ENCODE results near the gene IMPG1.
A peak's percentile ranks its signal among the peaks of the same experiment; 100 is the strongest.

IMPG1 gene, protein sequence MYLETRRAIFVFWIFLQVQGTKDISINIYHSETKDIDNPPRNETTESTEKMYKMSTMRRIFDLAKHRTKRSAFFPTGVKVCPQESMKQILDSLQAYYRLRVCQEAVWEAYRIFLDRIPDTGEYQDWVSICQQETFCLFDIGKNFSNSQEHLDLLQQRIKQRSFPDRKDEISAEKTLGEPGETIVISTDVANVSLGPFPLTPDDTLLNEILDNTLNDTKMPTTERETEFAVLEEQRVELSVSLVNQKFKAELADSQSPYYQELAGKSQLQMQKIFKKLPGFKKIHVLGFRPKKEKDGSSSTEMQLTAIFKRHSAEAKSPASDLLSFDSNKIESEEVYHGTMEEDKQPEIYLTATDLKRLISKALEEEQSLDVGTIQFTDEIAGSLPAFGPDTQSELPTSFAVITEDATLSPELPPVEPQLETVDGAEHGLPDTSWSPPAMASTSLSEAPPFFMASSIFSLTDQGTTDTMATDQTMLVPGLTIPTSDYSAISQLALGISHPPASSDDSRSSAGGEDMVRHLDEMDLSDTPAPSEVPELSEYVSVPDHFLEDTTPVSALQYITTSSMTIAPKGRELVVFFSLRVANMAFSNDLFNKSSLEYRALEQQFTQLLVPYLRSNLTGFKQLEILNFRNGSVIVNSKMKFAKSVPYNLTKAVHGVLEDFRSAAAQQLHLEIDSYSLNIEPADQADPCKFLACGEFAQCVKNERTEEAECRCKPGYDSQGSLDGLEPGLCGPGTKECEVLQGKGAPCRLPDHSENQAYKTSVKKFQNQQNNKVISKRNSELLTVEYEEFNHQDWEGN

DNA sequence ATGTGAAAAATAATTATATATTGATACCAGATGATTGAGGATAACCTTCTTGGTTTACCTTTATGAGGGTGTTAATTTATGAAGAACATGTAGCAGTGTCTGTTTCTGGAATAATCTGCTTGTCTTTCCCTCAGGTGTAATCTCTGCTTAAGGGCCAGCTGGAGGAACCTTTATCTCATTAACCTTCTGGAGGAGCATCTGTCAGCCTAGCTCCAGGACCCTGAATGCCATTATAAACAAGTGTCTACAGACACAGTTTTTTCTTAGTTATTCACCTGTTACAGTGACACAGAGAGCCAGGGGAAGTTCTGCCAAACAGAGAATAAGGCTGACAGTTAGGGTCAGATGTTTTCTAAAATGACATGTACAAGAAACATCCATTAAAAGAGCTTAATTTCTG is at the start of gene IMPG1:
TSS of gene IMPG1 (minus strand) at position 101 of the 400 bp plus-strand sequence. CDS start 174 bp downstream, outside the sequence.
- Histone ChIP-seq H3K27ac (ENCODE audit: low read depth, low read length) (no peak within 1 kb of the TSS), H3K9ac (ENCODE audit: low read depth in 1 of 2, low read length in 2 of 2) (no peak within 1 kb of the TSS), H3K4me1 (ENCODE audit: control insufficient read depth in 1 of 2, insufficient read depth in 2 of 2, low read length in 2 of 2) (no peaks in the 10 kb centered on the region), H3K9me3 (ENCODE audit: control insufficient read depth in 1 of 2, low read length in 2 of 2) (no peaks in the 10 kb centered on the region), H3K27me3 (ENCODE audit: control insufficient read depth in 1 of 2, insufficient read depth in 2 of 2, low read length in 2 of 2) (no peaks in the 10 kb centered on the region), H3K4me3 (ENCODE audit: low read depth in 1 of 2, low read length in 2 of 2) (no peak within 1 kb of the TSS), H3K36me3 (ENCODE audit: control insufficient read depth in 1 of 2, insufficient read depth in 2 of 2, low read length in 2 of 2) (no peaks in the 10 kb centered on the region)

DNA sequence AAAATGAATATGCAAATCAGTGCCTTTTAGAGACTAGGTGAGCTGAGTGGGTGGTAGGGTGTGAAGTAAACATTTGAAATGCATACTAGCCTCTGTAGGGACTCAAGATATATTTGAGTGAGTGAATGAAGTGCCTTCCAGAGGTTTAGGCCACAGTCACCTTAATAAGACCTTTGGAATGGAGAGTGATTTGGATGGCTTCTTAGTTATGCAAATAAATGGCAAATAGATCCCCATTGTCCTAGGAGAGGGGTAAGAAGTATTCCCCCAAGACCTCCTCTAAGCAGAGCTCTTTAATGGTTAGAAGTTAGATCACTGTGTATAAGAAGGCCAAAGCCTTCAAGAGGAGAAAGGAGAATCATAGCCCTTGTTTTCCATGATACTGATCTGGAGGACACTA is 47.8 kb upstream of the IMPG1 start:
- Histone ChIP-seq H3K4me1 (ENCODE audit: control insufficient read depth in 1 of 2, insufficient read depth in 2 of 2, low read length in 2 of 2) (no peaks in the 10 kb centered on the region), H3K36me3 (ENCODE audit: control insufficient read depth in 1 of 2, insufficient read depth in 2 of 2, low read length in 2 of 2) (no peaks in the 10 kb centered on the region), H3K27me3 (ENCODE audit: control insufficient read depth in 1 of 2, insufficient read depth in 2 of 2, low read length in 2 of 2) (no peaks in the 10 kb centered on the region), H3K9me3 (ENCODE audit: control insufficient read depth in 1 of 2, low read length in 2 of 2) (peaks cover 0 to 2% of the 10 kb centered on the region in 2 donors), H3K4me3 (ENCODE audit: low read depth in 1 of 2, low read length in 2 of 2) (no peak overlapping the region), H3K9ac (ENCODE audit: low read depth in 1 of 2, low read length in 2 of 2) (no peak overlapping the region), H3K27ac (ENCODE audit: low read depth, low read length) (no peak overlapping the region)

DNA sequence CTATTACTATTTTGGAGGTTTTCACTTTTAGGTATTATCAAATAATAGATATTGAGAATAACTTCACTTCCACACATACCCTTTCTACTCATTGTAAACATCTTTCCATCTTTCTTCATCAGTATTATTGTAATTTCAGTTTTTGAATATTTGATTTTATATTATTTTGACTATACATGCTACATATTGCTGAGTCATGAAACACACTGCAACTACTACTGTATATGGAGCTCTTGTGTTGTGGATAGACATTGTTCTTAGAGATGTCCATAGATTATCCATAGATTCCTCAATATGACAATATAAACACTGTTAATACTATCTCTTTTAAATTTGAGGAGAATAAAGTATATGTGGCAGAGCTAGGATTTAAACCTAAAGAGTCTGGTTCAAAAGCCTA is 819 bp upstream of the IMPG1 start:
- Histone ChIP-seq H3K27me3 (ENCODE audit: control insufficient read depth in 1 of 2, insufficient read depth in 2 of 2, low read length in 2 of 2) (no peaks in the 10 kb centered on the region), H3K36me3 (ENCODE audit: control insufficient read depth in 1 of 2, insufficient read depth in 2 of 2, low read length in 2 of 2) (no peaks in the 10 kb centered on the region), H3K9me3 (ENCODE audit: control insufficient read depth in 1 of 2, low read length in 2 of 2) (no peaks in the 10 kb centered on the region), H3K4me1 (ENCODE audit: control insufficient read depth in 1 of 2, insufficient read depth in 2 of 2, low read length in 2 of 2) (no peaks in the 10 kb centered on the region), H3K9ac (ENCODE audit: low read depth in 1 of 2, low read length in 2 of 2) (no peak overlapping the region), H3K27ac (ENCODE audit: low read depth, low read length) (no peak overlapping the region), H3K4me3 (ENCODE audit: low read depth in 1 of 2, low read length in 2 of 2) (no peak overlapping the region)

DNA sequence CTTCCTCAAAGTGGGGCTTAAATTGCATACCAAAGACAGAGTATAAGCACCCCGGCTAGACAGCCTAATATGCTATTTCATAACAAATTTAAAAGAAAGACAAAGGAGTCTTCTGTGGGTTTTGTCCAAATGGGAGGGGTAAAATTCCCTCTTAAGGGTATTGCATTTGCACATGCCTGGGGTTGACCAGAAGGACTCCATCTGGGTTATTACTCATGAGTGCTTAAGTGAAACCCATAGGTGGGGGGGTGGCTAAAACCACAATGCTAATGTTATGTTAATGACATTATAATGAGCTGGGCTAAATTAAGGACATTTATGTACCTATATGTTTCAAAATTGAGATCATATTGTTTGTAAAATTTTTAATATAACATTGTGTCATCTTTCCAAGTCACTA is 15.0 kb downstream of the IMPG1 start:
- Histone ChIP-seq H3K27me3 (ENCODE audit: control insufficient read depth in 1 of 2, insufficient read depth in 2 of 2, low read length in 2 of 2) (no peaks in the 10 kb centered on the region), H3K4me1 (ENCODE audit: control insufficient read depth in 1 of 2, insufficient read depth in 2 of 2, low read length in 2 of 2) (no peaks in the 10 kb centered on the region), H3K36me3 (ENCODE audit: control insufficient read depth in 1 of 2, insufficient read depth in 2 of 2, low read length in 2 of 2) (no peaks in the 10 kb centered on the region), H3K4me3 (ENCODE audit: low read depth in 1 of 2, low read length in 2 of 2) (no peak overlapping the region), H3K27ac (ENCODE audit: low read depth, low read length) (no peak overlapping the region), H3K9me3 (ENCODE audit: control insufficient read depth in 1 of 2, low read length in 2 of 2) (peaks cover 0 to 2% of the 10 kb centered on the region in 2 donors), H3K9ac (ENCODE audit: low read depth in 1 of 2, low read length in 2 of 2) (no peak overlapping the region)

DNA sequence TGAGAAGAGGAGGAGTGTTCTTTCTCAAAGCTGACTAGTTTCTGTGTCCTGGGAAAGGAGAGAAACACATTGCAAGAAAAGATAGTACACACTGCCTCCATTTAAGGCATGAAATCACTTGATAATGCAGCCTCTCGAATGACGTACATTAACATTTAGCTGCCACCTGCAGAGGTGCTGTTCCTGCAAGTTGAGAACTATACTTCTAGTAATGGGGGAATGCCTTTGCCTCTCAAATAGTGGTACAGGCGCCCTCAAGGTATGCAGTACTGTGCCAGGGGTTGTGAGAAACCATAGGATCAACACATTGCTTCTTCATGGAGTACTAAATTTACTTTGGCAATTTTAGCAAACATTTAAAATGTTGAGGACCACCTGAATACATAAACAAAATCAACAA is 20.1 kb downstream of the IMPG1 start:
- H3K9me3 ChIP-seq (ENCODE audit: control insufficient read depth in 1 of 2, low read length in 2 of 2): peaks cover 0 to 2% of the 10 kb centered on the region in 2 donors
- H3K4me3 ChIP-seq (ENCODE audit: low read depth in 1 of 2, low read length in 2 of 2): no peak overlapping the region
- no peaks in the 10 kb centered on the region for H3K4me1 ChIP-seq (ENCODE audit: control insufficient read depth in 1 of 2, insufficient read depth in 2 of 2, low read length in 2 of 2)
- H3K36me3 ChIP-seq (ENCODE audit: control insufficient read depth in 1 of 2, insufficient read depth in 2 of 2, low read length in 2 of 2): no peaks in the 10 kb centered on the region
- H3K9ac ChIP-seq (ENCODE audit: low read depth in 1 of 2, low read length in 2 of 2): no peak overlapping the region
- H3K27ac ChIP-seq (ENCODE audit: low read depth, low read length): no peak overlapping the region
- no peaks in the 10 kb centered on the region for H3K27me3 ChIP-seq (ENCODE audit: control insufficient read depth in 1 of 2, insufficient read depth in 2 of 2, low read length in 2 of 2)

DNA sequence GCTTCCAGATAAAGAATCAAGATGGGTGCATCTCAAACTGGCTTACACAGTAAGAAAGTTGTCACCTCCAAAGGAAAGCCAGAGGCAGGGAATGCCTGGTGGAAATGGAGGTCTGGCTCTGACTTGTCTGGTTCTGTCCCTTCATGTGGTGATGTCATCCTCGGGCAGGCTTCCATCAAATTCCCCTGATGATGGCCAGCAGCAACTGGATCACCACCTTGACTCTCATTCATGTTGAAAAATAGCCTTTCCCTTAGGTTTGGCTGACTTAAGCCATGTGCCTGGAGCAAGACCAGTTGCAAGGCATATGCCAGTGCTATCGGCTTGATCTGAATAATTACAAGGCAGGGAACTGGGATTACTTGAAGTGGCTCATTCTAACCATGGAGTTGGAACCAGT is 28.8 kb downstream of the IMPG1 start:
- Histone ChIP-seq H3K9ac (ENCODE audit: low read depth in 1 of 2, low read length in 2 of 2) (no peak overlapping the region), H3K4me1 (ENCODE audit: control insufficient read depth in 1 of 2, insufficient read depth in 2 of 2, low read length in 2 of 2) (no peaks in the 10 kb centered on the region), H3K9me3 (ENCODE audit: control insufficient read depth in 1 of 2, low read length in 2 of 2) (no peaks in the 10 kb centered on the region), H3K36me3 (ENCODE audit: control insufficient read depth in 1 of 2, insufficient read depth in 2 of 2, low read length in 2 of 2) (no peaks in the 10 kb centered on the region), H3K27me3 (ENCODE audit: control insufficient read depth in 1 of 2, insufficient read depth in 2 of 2, low read length in 2 of 2) (no peaks in the 10 kb centered on the region), H3K27ac (ENCODE audit: low read depth, low read length) (no peak overlapping the region), H3K4me3 (ENCODE audit: low read depth in 1 of 2, low read length in 2 of 2) (no peak overlapping the region)

DNA sequence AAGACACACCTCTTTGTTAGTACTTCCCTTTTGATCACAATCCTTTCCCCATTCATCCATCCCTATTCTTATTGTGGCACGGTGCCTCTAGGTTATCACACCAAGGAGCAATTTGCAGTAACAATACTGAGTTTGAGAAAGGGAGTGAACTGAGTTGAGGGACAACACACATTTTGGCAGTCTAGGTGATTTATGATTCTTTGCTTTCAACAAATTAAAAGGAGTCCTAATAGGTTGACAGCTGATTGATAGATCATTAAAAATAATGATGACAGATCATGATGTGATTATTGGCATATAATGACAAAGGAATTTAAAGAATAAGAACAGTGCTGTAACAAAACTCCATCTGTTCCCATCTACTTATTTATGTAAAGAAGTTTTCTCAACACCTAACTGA is 36.7 kb downstream of the IMPG1 start:
- Histone ChIP-seq H3K4me1 (ENCODE audit: control insufficient read depth in 1 of 2, insufficient read depth in 2 of 2, low read length in 2 of 2) (no peaks in the 10 kb centered on the region), H3K9ac (ENCODE audit: low read depth in 1 of 2, low read length in 2 of 2) (no peak overlapping the region), H3K36me3 (ENCODE audit: control insufficient read depth in 1 of 2, insufficient read depth in 2 of 2, low read length in 2 of 2) (no peaks in the 10 kb centered on the region), H3K4me3 (ENCODE audit: low read depth in 1 of 2, low read length in 2 of 2) (no peak overlapping the region), H3K9me3 (ENCODE audit: control insufficient read depth in 1 of 2, low read length in 2 of 2) (no peaks in the 10 kb centered on the region), H3K27me3 (ENCODE audit: control insufficient read depth in 1 of 2, insufficient read depth in 2 of 2, low read length in 2 of 2) (no peaks in the 10 kb centered on the region), H3K27ac (ENCODE audit: low read depth, low read length) (no peak overlapping the region)

DNA sequence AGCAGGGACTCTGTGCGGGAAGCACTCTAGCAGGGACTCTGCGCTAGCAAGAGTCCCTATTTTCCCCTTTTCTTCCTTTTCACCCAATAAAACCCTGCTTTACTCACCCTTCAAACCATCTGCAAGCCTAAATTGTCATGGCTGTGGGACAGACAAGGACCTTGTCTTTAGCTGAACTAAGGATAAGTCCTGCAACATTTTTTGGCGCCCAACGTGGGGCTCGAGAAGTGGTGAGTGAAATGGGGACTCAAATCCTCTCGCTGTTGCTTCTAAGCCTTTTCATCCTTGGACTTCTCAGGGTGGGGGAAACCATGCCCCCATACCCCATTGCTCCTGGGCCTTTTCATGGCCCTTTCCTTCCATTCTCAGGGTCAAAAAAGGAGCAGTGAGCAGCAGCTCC is 46.4 kb downstream of the IMPG1 start:
- no peak overlapping the region for H3K27ac ChIP-seq (ENCODE audit: low read depth, low read length)
- peaks cover 16 to 24% of the 10 kb centered on the region in 2 donors for H3K9me3 ChIP-seq (ENCODE audit: control insufficient read depth in 1 of 2, low read length in 2 of 2)
- no peaks in the 10 kb centered on the region for H3K27me3 ChIP-seq (ENCODE audit: control insufficient read depth in 1 of 2, insufficient read depth in 2 of 2, low read length in 2 of 2)
- H3K36me3 ChIP-seq (ENCODE audit: control insufficient read depth in 1 of 2, insufficient read depth in 2 of 2, low read length in 2 of 2): no peaks in the 10 kb centered on the region
- H3K4me3 ChIP-seq (ENCODE audit: low read depth in 1 of 2, low read length in 2 of 2): peak overlapping the region in 1 of 2 donors; percentile 2
- no peaks in the 10 kb centered on the region for H3K4me1 ChIP-seq (ENCODE audit: control insufficient read depth in 1 of 2, insufficient read depth in 2 of 2, low read length in 2 of 2)
- H3K9ac ChIP-seq (ENCODE audit: low read depth in 1 of 2, low read length in 2 of 2): no peak overlapping the region

DNA sequence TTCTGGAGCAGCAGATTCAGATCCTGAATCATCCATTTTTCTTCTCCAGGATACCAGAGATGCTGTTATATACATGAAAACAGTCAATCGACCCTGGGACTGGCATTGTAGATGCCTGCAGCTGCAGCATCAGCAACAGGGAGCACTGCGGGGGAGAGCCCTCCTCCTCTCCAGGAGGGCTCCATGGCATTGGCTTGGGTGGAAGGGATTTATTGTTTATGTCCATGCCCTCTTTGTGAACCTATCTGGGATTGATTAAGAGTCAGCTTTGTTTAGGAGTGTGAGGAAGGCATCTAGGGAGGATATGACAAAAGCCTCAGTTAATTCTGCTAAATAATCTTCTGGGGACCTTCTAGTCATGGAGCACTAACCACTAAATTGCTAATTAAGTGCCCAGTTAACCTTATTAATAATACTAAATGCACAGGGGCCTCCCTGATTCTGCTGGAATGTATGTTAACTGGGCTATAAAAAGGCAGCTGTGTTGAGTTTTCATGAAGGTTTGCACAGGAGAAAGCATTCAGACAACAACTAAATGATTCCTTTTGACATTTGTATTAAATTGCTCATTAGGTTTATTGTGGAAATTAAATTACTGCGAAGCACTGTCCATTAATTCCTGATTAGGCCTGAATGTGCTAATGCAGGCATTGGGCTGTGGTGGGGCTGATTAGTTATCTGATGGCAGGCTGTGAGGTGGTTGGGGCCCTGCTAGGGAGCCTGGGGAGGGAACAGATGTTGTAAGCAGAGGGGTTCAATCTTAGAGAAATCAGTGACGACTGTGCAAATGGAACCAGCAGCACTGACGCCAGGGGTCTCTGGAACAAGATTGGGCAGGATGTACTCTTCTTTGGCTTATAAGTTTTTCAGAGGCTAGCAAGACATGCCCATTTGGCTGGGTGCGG is 57.6 kb downstream of the IMPG1 start:
- H3K4me3 ChIP-seq (ENCODE audit: low read depth in 1 of 2, low read length in 2 of 2): no peak overlapping the region
- H3K4me1 ChIP-seq (ENCODE audit: control insufficient read depth in 1 of 2, insufficient read depth in 2 of 2, low read length in 2 of 2): no peaks in the 10 kb centered on the region
- H3K9ac ChIP-seq (ENCODE audit: low read depth in 1 of 2, low read length in 2 of 2): no peak overlapping the region
- no peaks in the 10 kb centered on the region for H3K9me3 ChIP-seq (ENCODE audit: control insufficient read depth in 1 of 2, low read length in 2 of 2)
- H3K36me3 ChIP-seq (ENCODE audit: control insufficient read depth in 1 of 2, insufficient read depth in 2 of 2, low read length in 2 of 2): no peaks in the 10 kb centered on the region
- H3K27ac ChIP-seq (ENCODE audit: low read depth, low read length): no peak overlapping the region
- H3K27me3 ChIP-seq (ENCODE audit: control insufficient read depth in 1 of 2, insufficient read depth in 2 of 2, low read length in 2 of 2): no peaks in the 10 kb centered on the region
